Measurements from ENCODE around the gene KRR1.
"Not testable (repeated sequence)": the region's sequence is repeated elsewhere in the genome, so short reads cannot be mapped to it uniquely, and the experiment has no call there.

KRR1 gene

DNA sequence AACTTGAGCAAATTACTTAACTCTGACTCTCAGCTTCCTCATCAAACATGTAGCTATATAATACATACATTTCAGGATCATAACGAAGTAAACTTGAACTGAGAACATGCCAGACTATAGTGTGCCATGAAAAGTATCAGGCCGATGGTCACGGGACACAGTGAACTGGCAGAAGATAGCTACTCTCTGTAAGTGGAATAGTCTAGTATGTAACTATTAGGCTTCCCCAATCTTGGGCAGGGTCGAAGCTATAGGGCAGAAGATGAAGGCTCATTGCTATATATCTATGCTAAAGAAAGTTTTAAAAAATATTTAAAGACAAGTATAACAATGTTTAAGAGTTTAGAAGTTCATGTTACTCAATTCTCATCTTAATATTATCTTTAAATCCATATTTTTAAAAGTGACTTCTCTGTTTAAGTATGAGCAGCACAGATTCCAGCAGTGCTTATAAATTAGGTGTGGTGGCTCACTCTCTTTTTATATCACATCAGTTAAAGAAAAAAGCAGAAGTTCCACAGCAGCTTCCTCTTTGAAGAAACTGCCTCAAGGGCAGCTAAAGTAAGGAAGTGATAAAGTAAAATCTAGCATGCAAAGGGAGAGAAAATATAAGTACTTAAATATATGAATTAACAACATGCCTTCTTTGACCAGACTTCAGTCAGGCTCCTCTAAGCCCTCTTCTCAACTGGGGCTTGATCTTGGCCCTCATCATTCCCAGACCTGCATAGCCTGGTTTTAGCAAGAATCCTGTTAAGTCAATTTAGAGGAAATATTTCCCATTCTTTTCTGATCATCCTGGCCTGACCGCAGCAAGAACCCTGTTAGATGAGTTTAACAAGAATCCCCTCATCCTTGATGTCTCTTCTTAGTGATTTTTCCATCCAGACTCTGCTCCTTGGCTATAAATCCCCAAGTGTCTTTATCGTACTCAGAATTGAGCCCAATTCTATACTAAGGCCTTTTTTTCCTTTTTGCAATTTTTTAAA is 39.2 kb downstream of the KRR1 start:
- no peak for DNase-seq

DNA sequence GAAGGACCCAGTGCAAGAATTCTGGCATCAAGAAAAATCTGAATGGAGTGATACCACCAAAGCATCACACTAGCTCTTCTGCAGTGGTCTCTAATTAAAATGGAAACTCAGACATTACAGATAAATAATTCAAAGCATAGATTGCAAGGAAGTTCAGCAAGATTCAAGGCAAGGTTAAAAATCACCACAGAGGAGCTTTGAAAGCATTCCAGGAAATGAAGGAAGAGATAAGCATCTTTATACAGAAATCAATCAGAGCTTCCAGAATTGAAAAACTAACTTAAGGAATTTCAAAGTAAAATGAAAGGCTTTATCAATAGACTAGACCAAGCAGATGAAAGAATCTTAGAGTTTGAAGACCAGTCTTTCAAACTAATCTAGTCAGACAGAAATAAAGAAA is 51.2 kb downstream of the KRR1 start:
- no peak for DNase-seq

DNA sequence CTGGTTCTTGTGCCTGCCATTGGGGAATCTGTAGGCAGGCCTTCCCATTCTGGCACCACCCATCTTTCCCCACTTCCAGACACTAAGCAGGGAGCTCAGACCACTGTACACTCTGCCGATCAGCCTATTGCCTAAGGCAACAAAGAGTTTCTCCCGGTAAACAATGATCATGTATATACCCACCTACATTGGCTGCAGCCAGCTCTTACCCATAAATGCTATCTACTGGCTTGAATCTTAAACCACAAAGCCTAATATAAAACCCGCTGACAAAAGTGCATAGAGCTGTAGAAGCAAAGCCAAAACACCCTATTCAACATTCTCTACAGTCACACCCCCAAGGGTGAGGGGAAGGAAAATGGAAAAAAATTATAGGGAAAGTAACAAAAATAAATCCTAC is 51.7 kb downstream of the KRR1 start:
- DNase-seq: no peak

DNA sequence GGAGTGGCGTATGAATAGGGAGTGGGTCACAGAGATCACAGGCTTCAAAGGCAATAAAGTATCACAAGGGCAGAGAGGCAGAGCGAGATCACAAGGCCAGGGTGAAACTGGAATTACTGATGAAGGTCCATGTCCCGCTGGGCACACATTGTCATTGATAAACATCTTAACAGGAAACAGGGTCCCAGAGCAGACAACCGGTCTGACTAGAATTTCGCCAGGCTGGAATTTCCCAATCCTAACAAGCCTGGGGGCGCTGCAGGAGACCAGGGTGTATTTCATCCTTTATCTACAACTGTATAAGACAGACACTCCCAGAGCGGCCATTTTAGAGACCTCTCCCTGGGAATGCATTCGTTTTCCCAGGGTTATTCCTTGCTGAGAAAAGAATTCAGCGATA is 53.5 kb downstream of the KRR1 start:
- DNase-seq: not testable (repeated sequence)

DNA sequence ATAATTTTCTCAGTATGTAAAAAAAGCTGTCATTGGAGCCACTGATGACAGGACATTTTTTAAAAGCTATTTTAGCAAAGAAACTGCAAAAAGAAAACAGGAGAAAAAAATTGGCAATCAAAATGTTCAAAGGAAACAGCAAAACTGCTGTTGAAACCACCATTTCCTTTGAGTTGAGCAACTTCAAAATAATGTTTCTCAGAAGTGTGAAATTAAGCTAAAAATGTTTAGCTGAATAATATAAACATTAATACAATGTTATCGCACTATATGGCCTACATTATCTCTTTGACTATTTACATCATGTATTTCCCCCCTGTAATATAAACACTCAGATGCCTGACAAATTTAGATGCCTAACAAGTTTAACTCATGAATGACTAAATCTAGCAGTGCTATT is 54.2 kb downstream of the KRR1 start:
- no peak for DNase-seq

DNA sequence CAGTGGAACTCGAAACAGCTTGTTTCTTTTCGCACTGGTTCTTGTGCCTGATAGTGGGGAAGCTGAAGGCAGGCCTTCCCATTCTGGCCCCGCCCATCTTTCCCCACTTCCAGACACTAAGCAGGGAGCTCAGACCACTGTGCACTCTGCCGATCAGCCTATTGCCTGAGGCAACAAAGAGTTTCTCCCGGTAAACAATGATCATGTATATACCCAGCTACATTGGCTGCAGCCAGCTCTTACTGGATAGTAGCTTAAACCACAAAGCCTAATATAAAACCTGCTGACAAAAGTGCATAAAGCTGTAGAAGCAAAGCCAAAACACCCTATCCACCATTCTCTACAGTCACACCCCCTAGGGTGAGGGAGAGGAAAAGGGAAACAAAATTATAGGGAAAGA is 55.6 kb downstream of the KRR1 start:
- DNase-seq: no peak

DNA sequence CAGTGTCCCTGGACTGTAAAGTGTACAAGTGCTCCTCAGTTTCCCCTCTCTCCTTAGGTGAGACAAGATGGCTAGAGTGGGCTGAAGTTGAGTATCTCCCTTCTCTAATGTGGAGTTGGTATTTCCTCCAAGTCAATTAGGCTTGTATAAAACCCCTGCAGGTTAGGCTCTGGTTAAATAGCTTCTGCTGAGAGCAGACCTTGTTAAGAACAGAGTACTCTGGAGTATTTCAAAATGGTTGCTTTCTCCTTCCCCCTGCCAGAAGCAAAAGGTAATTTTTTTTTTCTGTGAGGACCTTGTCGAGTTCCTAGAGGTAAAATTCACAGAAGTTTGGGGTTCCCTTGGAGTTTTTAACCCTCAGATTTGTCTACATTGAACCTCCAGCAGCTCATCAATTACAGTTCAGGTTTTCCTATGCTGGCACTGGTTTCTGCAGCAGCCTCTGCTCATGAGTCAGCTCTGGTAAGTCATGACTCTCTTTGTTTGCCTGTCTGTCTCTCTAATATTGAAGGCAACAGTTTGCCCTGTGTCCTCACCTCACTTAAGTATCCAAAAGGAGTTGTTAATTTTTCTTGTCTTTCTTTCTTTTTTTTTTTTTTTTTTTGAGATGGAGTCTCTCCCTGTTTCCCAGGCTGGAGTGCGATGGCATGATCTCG is 58.6 kb downstream of the KRR1 start:
- no peak for DNase-seq

DNA sequence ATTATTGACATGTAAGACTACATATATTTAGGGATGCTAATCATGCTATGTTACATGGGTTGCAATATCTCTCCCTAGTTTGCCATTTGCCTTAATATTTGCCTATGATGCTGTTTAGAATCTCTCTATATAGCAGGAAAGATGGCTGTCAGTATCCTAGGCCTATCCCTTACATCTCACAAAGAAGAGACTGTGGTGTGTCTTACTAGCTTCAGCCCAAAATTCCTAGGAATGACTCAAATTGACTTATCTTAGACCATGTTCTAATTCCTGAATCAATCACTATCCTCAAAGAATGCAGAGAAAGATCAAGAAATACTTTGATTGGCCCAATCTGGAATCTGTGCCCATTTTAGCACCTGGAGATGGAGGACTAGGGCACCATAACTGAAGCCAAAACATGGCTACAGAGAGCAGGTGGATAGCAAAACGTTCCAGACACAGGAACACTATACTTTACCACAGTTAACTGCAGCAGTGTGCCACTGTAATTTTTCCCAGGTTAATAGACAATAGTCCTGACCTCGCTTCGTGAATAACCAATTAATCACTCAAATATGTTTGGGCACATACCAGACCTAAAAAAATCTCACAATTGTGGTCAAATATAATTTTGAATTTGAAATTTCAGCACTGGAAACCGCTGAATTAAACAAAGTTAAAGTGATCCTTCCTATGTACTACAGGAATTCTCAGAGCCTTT is 63.6 kb downstream of the KRR1 start:
- no peak for DNase-seq

DNA sequence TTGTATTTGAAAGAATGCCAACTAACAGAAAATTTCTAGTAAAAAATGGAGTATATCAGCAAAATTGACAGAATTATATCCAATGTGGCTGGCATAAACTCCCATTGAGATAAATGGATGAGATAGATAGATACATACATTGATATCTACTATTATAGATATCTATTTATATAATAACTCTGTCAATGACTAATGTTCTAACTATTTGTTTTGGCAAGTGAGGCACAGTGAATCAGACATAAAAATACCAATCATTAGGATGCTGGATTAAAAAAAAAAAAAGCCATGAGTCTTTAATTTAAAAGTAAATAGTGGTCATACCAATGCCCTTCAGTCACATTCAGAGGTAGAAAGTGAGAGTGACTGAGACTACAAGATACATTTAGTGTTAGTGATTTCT is 64.6 kb downstream of the KRR1 start:
- no peak for DNase-seq

DNA sequence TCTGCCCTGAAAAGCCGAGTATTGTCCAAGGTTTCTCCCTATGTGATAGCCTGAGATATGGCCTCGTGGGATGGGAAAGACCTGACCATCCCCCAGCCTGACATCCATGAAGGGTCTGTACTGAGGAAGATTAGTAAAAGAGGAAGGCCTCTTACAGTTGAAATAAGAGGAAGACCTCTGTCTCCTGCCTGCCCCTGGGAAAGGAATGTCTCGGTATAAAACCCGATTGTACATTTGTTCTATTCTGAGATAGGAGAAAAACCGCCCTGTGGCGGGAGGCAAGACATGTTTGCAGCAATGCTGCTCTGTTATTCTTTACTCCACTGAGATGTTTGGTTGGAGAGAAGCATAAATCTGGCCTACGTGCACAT is 66.3 kb downstream of the KRR1 start:
- DNase-seq: not testable (repeated sequence)

DNA sequence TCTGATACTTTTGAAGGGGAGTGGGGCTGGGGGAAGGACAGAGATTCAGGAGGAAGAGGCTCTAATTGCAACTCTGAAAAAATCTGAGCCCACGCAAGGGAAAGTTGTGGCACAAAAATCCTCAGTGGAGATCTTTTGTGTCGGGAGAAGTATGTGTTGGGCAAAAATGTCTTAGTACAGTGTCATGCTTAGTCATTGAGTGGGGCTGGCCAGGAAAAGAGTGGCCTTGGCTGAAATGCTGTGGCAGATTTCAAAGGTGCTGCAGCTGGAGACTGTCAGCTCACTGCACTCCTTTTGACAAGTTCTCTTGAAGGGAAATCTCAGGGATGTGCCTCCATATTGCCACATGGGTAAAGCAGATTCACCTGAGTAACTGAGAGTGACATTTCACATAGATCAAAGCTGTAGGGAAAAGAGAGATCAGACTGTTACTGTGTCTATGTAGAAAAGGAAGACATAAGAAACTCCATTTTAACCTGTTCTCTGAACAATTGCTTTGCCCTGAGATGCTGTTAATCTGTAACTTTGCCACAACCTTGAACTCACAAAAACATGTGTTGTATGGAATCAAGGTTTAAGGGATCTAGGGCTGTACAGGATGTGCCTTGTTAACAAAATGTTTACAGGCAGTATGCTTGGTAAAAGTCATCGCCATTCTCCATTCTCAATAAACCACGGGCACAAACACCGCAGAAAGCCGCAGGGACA is 66.8 kb downstream of the KRR1 start:
- no peak for DNase-seq

DNA sequence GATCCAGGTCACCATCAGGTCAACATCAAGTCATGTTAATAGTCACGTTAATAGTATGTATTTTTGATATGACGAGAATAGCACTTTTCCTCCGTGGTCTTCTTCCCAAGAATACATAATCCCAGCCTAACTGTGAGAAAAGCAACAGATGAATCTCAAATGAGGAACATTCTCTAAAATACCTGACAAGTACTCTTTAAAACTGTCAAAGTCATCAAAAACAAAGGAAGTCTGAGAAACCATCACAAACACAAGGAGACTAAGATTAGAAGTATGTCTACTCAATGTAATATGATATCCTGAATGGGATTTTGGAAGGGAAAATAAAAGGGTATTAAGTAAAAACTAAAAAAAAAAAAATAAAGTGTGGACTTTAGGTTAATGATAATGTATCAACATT is 67.7 kb downstream of the KRR1 start:
- DNase-seq: no peak

DNA sequence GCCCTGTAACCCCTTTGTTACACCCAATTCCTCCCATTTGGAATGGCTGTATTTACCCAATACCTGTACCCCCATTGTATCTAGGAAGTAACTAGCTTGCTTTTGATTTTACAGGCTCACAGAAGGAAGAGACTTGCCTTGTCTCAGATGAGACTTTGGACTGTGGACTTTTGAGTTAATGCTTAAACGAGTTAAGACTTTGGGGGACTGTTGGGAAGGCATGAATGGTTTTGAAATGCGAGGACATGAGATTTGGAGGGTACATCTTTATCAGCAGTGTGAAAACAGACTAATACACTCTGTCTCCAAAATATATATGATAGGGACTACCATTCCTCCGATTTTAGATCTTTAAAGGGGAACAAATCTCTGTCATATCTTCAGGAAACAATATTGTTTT is 69.0 kb downstream of the KRR1 start:
- DNase-seq: not testable (repeated sequence)

DNA sequence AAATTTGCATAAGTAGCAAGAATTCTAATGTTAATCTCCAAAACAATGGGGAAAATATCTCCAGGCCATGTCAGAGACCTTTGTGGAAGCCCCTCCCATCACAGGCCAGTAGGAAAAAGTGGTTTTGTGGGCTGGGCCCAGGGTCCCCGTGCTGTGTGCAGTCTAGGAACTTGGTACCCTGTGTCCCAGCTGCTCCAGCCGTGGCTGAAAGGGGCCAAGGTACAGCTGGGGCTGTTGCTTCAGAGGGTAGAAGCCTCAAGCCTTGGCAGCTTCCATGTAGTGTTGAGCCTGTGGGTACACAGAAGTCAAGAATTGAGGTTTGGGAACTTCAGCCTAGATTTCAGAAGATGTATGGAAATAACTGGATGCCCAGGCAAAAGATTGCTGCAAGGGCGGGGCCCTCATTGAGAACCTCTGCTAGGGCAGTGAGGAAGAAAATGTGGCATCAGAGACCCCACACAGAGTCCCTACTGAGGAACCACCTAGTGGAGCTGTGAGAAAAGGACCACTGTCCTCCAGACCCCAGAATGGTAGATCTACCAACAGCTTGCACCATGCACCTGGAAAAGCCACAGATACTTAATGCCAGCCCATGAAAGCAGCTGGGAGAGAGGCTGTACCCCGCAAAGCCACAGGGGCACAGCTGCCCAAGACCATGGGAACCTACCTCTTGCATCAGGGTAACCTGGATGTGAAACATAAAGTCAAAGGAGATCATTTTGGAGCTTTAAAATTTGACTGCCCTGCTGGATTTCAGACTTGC is 69.5 kb downstream of the KRR1 start:
- DNase-seq: not testable (repeated sequence)
